T47D (cell line): ENCODE data around the gene ABLIM1.

Experiments used
- DNase-seq, 2 experiments: peaks; one replicate each; pipeline versions ENCODE4 v3.0.0 to v3.0.0-alpha.2; 2011 to 2012; ENCODE audit warnings: low read depth in 1 of 2, low spot score in 1 of 2
- JUND ChIP-seq: IDR thresholded peaks from 2 replicates; pipeline ENCODE4 v1.6.1; 2012; ENCODE audit warnings: low read depth
- in situ Hi-C: cut with HindIII; loops from 2 replicates; pipeline ENCODE4 v1.10.0; 2016; ENCODE audit warnings: low sequenced_read_pairs, low pct_unique_long_range_greater_than_20kb

The ABLIM1 gene

GRCh38 chr10:114573330-114574045 is 84.6 kb downstream of the ABLIM1 start:
- TF ChIP-seq JUND: no peak
- DNase-seq: no peak
- in situ Hi-C loops: no loop called here

GRCh38 chr10:114571316-114571999 is 86.6 kb downstream of the ABLIM1 start:
- in situ Hi-C loops: no loop called here
- peak in 1 of 2 experiments; percentile 16 for DNase-seq
- TF ChIP-seq JUND: no peak

GRCh38 chr10:114566064-114566463 is 92.0 kb downstream of the ABLIM1 start:
- DNase-seq: no peak
- in situ Hi-C loops: no loop called here
- no peak for TF ChIP-seq JUND

- in situ Hi-C loops: no loop called here
- no peak for DNase-seq
- TF ChIP-seq JUND: no peak
These were observed 93.0 kb downstream of the ABLIM1 start for GRCh38 chr10:114565066-114565465.

- no peak for DNase-seq
- in situ Hi-C loops: no loop called here
- no peak for TF ChIP-seq JUND
These were observed 97.0 kb downstream of the ABLIM1 start for GRCh38 chr10:114561008-114561523.

GRCh38 chr10:114560144-114560543 is 97.9 kb downstream of the ABLIM1 start:
- no peak for DNase-seq
- TF ChIP-seq JUND: no peak
- in situ Hi-C loops: no loop called here

- in situ Hi-C loops: no loop called here
- no peak for TF ChIP-seq JUND
- DNase-seq: no peak
These were observed 98.4 kb downstream of the ABLIM1 start for GRCh38 chr10:114559636-114560035.

- in situ Hi-C loops: no loop called here
- DNase-seq: no peak
- no peak for TF ChIP-seq JUND
These were observed 100.2 kb downstream of the ABLIM1 start for GRCh38 chr10:114557854-114558253.

- in situ Hi-C loops: no loop called here
These were observed 101.6 kb downstream of the ABLIM1 start for GRCh38 chr10:114556236-114557122.

GRCh38 chr10:114553436-114553835 is 104.6 kb downstream of the ABLIM1 start:
- TF ChIP-seq JUND: no peak
- in situ Hi-C loops: no loop called here
- DNase-seq: no peak

More at GRCh38 chr10:114556236-114557122, 101.6 kb downstream of the ABLIM1 start:
- no peak for DNase-seq
- TF ChIP-seq JUND: no peak

- in situ Hi-C loops: no loop called here
- no peak for TF ChIP-seq JUND
- no peak for DNase-seq
These were observed 106.0 kb downstream of the ABLIM1 start for GRCh38 chr10:114552050-114552449.

- no peak for TF ChIP-seq JUND
- DNase-seq: no peak
- in situ Hi-C loops: no loop called here
These were observed 106.5 kb downstream of the ABLIM1 start for GRCh38 chr10:114551636-114551972.
